Activated naive CD8-positive, alpha-beta T cell (primary cell): ENCODE data around the gene PORCN.

Source experiments
- H3K27ac Mint-ChIP-seq: one replicate; pipeline ENCODE4 v1.8.0; 2021; ENCODE audit warnings: mixed read lengths
- H3K27me3 Mint-ChIP-seq: one replicate; pipeline ENCODE4 v1.8.0; 2021; ENCODE audit warnings: mixed read lengths
- H3K36me3 Mint-ChIP-seq: one replicate; pipeline ENCODE4 v1.8.0; 2021; ENCODE audit warnings: mixed read lengths
- H3K4me1 Mint-ChIP-seq: one replicate; pipeline ENCODE4 v1.8.0; 2021; ENCODE audit warnings: low read depth, mixed read lengths
- H3K4me3 Mint-ChIP-seq: one replicate; pipeline ENCODE4 v1.8.0; 2021; ENCODE audit warnings: mild to moderate bottlenecking, mixed read lengths
- H3K9me3 Mint-ChIP-seq: one replicate; pipeline ENCODE4 v1.8.0; 2021; ENCODE audit warnings: low read depth, mixed read lengths

PORCN gene

GRCh38 chrX:48508400-48509244, at the start of gene PORCN:
Gene PORCN (plus strand): TSS chrX:48508992. CDS start chrX:48509821, 829 bp downstream.
- Mint-ChIP-seq H3K27me3 (no peaks in the 10 kb centered on the region), H3K4me1 (peaks cover 22% of the 10 kb centered on the region), H3K9me3 (no peaks in the 10 kb centered on the region), H3K27ac (peak within 1 kb of the TSS; percentile 89), H3K4me3 (peak within 1 kb of the TSS; percentile 93), H3K36me3 (peaks cover 2% of the 10 kb centered on the region)

- no peaks in the 10 kb centered on the region for H3K27me3 Mint-ChIP-seq
- no peak overlapping the region for H3K27ac Mint-ChIP-seq
These were observed 49.3 kb upstream of the PORCN start for GRCh38 chrX:48459483-48459882.

GRCh38 chrX:48460031-48460430, 48.8 kb upstream of the PORCN start:
- Mint-ChIP-seq H3K36me3 (peaks cover 4% of the 10 kb centered on the region), H3K4me3 (no peak overlapping the region)

More at GRCh38 chrX:48459483-48459882, 49.3 kb upstream of the PORCN start:
- Mint-ChIP-seq H3K36me3 (peaks cover 4% of the 10 kb centered on the region), H3K4me3 (no peak overlapping the region), H3K9me3 (no peaks in the 10 kb centered on the region), H3K4me1 (peaks cover 10% of the 10 kb centered on the region)

GRCh38 chrX:48460606-48461005, 48.2 kb upstream of the PORCN start:
- no peaks in the 10 kb centered on the region for H3K27me3 Mint-ChIP-seq
- no peak overlapping the region for H3K4me3 Mint-ChIP-seq
- no peak overlapping the region for H3K27ac Mint-ChIP-seq
- H3K9me3 Mint-ChIP-seq, result no peaks in the 10 kb centered on the region
- peaks cover 9% of the 10 kb centered on the region for H3K36me3 Mint-ChIP-seq
- H3K4me1 Mint-ChIP-seq, result peaks cover 17% of the 10 kb centered on the region

More at GRCh38 chrX:48460031-48460430, 48.8 kb upstream of the PORCN start:
- Mint-ChIP-seq H3K27me3 (no peaks in the 10 kb centered on the region), H3K9me3 (no peaks in the 10 kb centered on the region), H3K4me1 (peaks cover 11% of the 10 kb centered on the region), H3K27ac (no peak overlapping the region)

- Mint-ChIP-seq H3K4me1 (peaks cover 23% of the 10 kb centered on the region), H3K36me3 (peaks cover 9% of the 10 kb centered on the region), H3K9me3 (no peaks in the 10 kb centered on the region), H3K27me3 (no peaks in the 10 kb centered on the region), H3K4me3 (no peak overlapping the region), H3K27ac (no peak overlapping the region)
These were observed 47.0 kb upstream of the PORCN start for GRCh38 chrX:48461830-48462229.

GRCh38 chrX:48465336-48465933, 43.4 kb upstream of the PORCN start:
- H3K36me3 Mint-ChIP-seq, result peaks cover 5% of the 10 kb centered on the region
- peak overlapping the region; percentile 71 for H3K4me3 Mint-ChIP-seq
- no peaks in the 10 kb centered on the region for H3K27me3 Mint-ChIP-seq
- peaks cover 31% of the 10 kb centered on the region for H3K4me1 Mint-ChIP-seq
- peak overlapping the region; percentile 66 for H3K27ac Mint-ChIP-seq
- no peaks in the 10 kb centered on the region for H3K9me3 Mint-ChIP-seq

GRCh38 chrX:48466696-48467095, 42.1 kb upstream of the PORCN start:
- H3K4me1 Mint-ChIP-seq, result peaks cover 30% of the 10 kb centered on the region
- H3K4me3 Mint-ChIP-seq, result peak overlapping the region; percentile 97
- H3K9me3 Mint-ChIP-seq, result no peaks in the 10 kb centered on the region
- peaks cover 5% of the 10 kb centered on the region for H3K36me3 Mint-ChIP-seq
- no peaks in the 10 kb centered on the region for H3K27me3 Mint-ChIP-seq
- no peak overlapping the region for H3K27ac Mint-ChIP-seq

GRCh38 chrX:48467281-48467761, 41.5 kb upstream of the PORCN start:
- H3K27ac Mint-ChIP-seq, result peak overlapping the region; percentile 46

GRCh38 chrX:48468247-48468671, 40.5 kb upstream of the PORCN start:
- Mint-ChIP-seq H3K27ac (peak overlapping the region; percentile 93), H3K36me3 (peaks cover 5% of the 10 kb centered on the region), H3K4me1 (peaks cover 28% of the 10 kb centered on the region), H3K4me3 (peak overlapping the region; percentile 97), H3K9me3 (no peaks in the 10 kb centered on the region), H3K27me3 (no peaks in the 10 kb centered on the region)

More at GRCh38 chrX:48467281-48467761, 41.5 kb upstream of the PORCN start:
- Mint-ChIP-seq H3K27me3 (no peaks in the 10 kb centered on the region), H3K9me3 (no peaks in the 10 kb centered on the region), H3K4me1 (peaks cover 30% of the 10 kb centered on the region), H3K4me3 (peak overlapping the region; percentile 97), H3K36me3 (peaks cover 5% of the 10 kb centered on the region)

GRCh38 chrX:48468693-48469691, 39.8 kb upstream of the PORCN start:
- peaks cover 26% of the 10 kb centered on the region for H3K4me1 Mint-ChIP-seq
- peak overlapping the region; percentile 97 for H3K4me3 Mint-ChIP-seq
- no peaks in the 10 kb centered on the region for H3K9me3 Mint-ChIP-seq
- peak overlapping the region; percentile 93 for H3K27ac Mint-ChIP-seq
- no peaks in the 10 kb centered on the region for H3K27me3 Mint-ChIP-seq
- H3K36me3 Mint-ChIP-seq, result peaks cover 5% of the 10 kb centered on the region

- peak within 1 kb of the TSS; percentile 93 for H3K27ac Mint-ChIP-seq
- H3K9me3 Mint-ChIP-seq, result no peaks in the 10 kb centered on the region
- H3K27me3 Mint-ChIP-seq, result no peaks in the 10 kb centered on the region
These were observed 38.5 kb upstream of the PORCN start, which contains the start of gene SLC38A5 for GRCh38 chrX:48470110-48470832. Gene SLC38A5 (minus strand): TSS chrX:48470260. CDS start chrX:48467924, 2,336 bp downstream.

GRCh38 chrX:48470833-48471118, 38.0 kb upstream of the PORCN start:
- Mint-ChIP-seq H3K27me3 (no peaks in the 10 kb centered on the region), H3K9me3 (no peaks in the 10 kb centered on the region), H3K4me3 (no peak overlapping the region), H3K4me1 (peaks cover 17% of the 10 kb centered on the region), H3K36me3 (no peaks in the 10 kb centered on the region), H3K27ac (no peak overlapping the region)

More at GRCh38 chrX:48470110-48470832, 38.5 kb upstream of the PORCN start, which contains the start of gene SLC38A5:
- Mint-ChIP-seq H3K36me3 (peaks cover 3% of the 10 kb centered on the region), H3K4me3 (peak within 1 kb of the TSS; percentile 97), H3K4me1 (peaks cover 22% of the 10 kb centered on the region)

GRCh38 chrX:48471504-48471903, 37.3 kb upstream of the PORCN start:
- Mint-ChIP-seq H3K9me3 (no peaks in the 10 kb centered on the region), H3K27ac (no peak overlapping the region), H3K4me3 (peak overlapping the region; percentile 15), H3K36me3 (no peaks in the 10 kb centered on the region), H3K4me1 (peaks cover 16% of the 10 kb centered on the region), H3K27me3 (no peaks in the 10 kb centered on the region)

- Mint-ChIP-seq H3K4me1 (peaks cover 17% of the 10 kb centered on the region), H3K27ac (no peak overlapping the region), H3K27me3 (no peaks in the 10 kb centered on the region), H3K9me3 (no peaks in the 10 kb centered on the region), H3K36me3 (peaks cover under 1% of the 10 kb centered on the region), H3K4me3 (no peak overlapping the region)
These were observed 36.6 kb upstream of the PORCN start for GRCh38 chrX:48472225-48472624.
